Tibial nerve (tissue), 4 donors: Measurements from ENCODE around the gene KATNBL1. TPM values are rescaled to one million over a fixed set of nuclear protein-coding genes. Genes with fewer than 3 reads are reported as not detected.

Source experiments
- DNase-seq, 2 donors: peaks; one replicate each; pipeline ENCODE4 v3.0.0-alpha.2; 2019; ENCODE audit warnings: low spot score in 2 of 2
- H3K27ac ChIP-seq, 4 donors: fragments of 200-600 bp; sonication (generic) in 3 of 4; one replicate each; pipeline ENCODE4 v1.5.1; 2017 to 2019; ENCODE audit warnings: mild to moderate bottlenecking in 1 of 4
- H3K27me3 ChIP-seq, 2 donors: fragments of 200-600 bp; sonication (generic) in 1 of 2; one replicate each; pipeline versions ENCODE4 v1.5.1 to v1.6.0; 2017 to 2019
- H3K36me3 ChIP-seq, 3 donors: fragments of 200-600 bp; sonication (generic); one replicate each; pipeline ENCODE4 v1.5.1; 2018 to 2019
- H3K4me1 ChIP-seq, 4 donors: fragments of 200-600 bp; sonication (generic) in 3 of 4; one replicate each; pipeline ENCODE4 v1.5.1; 2017 to 2019
- H3K4me3 ChIP-seq, 4 donors: fragments of 200-600 bp; sonication (generic) in 3 of 4; one replicate each; pipeline ENCODE4 v1.5.1; 2017 to 2019; ENCODE audit warnings: mild to moderate bottlenecking in 1 of 4, moderate library complexity in 1 of 4
- H3K9me3 ChIP-seq, 4 donors: fragments of 200-600 bp; sonication (generic) in 3 of 4; one replicate each; pipeline ENCODE4 v1.5.1; 2017 to 2019
- EP300 ChIP-seq, 2 donors: sonication (generic); formaldehyde crosslinking; IDR thresholded peaks; one replicate each; pipeline ENCODE4 v1.6.1; 2017; ENCODE audit warnings: antibody characterized with exemption in 2 of 2, mild to moderate bottlenecking in 1 of 2
- POLR2A ChIP-seq, 2 donors: fragments of 450-650 bp; IDR thresholded peaks; one replicate each; pipeline ENCODE4 v1.6.1; 2017; ENCODE audit warnings: antibody characterized with exemption in 2 of 2, mild to moderate bottlenecking in 2 of 2, moderate library complexity in 2 of 2
- WGBS, 2 donors: methylation state at CpG; one replicate each; pipeline ENCODE4 v1.1.5; 2018; 5-methylcytosine and 5-hydroxymethylcytosine counted together
- total RNA-seq, 4 donors: library from RNA; depleted of rRNA; stranded (reverse); fragments of >200 nt; gene quantifications; one replicate each; pipeline ENCODE4 v1.1.0, GENCODE V29; 2016
- TF ChIP-seq, protein P1 (sequence below), 5 experiments: fragments of 200-600 bp in 3 of 5; fragments of 450-650 bp in 2 of 5; sonication (generic) in 3 of 5; IDR thresholded peaks; one replicate each; pipeline ENCODE4 v1.5.1; 2016 to 2019; ENCODE audit warnings: antibody characterized with exemption in 5 of 5, mild to moderate bottlenecking in 3 of 5, moderate library complexity in 2 of 5

The KATNBL1 gene
- total RNA-seq, 4 donors from 2014 or later: 81.4 to 104 (median 87.8) TPM

DNA sequence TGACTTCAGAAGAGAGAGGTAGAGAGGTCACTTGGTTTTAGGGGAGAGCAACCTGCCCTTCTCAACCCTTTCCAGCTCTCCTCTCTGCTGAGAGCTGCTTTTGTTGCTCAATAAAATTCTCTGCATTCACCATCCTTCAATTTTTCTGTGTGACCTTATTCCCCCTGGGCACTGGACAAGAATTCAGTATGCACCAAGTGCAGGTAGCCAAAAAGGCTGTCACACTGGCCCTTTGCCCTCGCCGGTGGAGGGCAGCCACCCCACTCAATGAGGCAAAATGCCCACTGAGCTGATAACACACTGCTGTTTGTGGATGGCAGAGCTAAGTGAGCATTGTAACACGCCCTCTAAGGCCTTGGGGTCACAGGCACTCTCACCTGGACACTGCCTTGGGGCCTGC, 95.2 kb downstream of the KATNBL1 start:
- TF ChIP-seq, protein P1, sequence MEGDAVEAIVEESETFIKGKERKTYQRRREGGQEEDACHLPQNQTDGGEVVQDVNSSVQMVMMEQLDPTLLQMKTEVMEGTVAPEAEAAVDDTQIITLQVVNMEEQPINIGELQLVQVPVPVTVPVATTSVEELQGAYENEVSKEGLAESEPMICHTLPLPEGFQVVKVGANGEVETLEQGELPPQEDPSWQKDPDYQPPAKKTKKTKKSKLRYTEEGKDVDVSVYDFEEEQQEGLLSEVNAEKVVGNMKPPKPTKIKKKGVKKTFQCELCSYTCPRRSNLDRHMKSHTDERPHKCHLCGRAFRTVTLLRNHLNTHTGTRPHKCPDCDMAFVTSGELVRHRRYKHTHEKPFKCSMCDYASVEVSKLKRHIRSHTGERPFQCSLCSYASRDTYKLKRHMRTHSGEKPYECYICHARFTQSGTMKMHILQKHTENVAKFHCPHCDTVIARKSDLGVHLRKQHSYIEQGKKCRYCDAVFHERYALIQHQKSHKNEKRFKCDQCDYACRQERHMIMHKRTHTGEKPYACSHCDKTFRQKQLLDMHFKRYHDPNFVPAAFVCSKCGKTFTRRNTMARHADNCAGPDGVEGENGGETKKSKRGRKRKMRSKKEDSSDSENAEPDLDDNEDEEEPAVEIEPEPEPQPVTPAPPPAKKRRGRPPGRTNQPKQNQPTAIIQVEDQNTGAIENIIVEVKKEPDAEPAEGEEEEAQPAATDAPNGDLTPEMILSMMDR (IDR thresholded peaks at IDR 0.05): no peak
- TF ChIP-seq POLR2A (IDR thresholded peaks at IDR 0.05): no peak
- TF ChIP-seq EP300 (IDR thresholded peaks at IDR 0.05): no peak
- peaks cover 0 to 11% (median 0%) of the 10 kb centered on the region in 4 donors for H3K4me1 ChIP-seq
- no peaks in the 10 kb centered on the region for H3K27me3 ChIP-seq
- no peaks in the 10 kb centered on the region for H3K9me3 ChIP-seq
- H3K4me3 ChIP-seq: no peak overlapping the region
- 70 to 73% methylated on average over 3 of the region's 3 CpGs for WGBS, 2 donors
- no peak for DNase-seq
- H3K27ac ChIP-seq: no peak overlapping the region
- H3K36me3 ChIP-seq: no peaks in the 10 kb centered on the region

DNA sequence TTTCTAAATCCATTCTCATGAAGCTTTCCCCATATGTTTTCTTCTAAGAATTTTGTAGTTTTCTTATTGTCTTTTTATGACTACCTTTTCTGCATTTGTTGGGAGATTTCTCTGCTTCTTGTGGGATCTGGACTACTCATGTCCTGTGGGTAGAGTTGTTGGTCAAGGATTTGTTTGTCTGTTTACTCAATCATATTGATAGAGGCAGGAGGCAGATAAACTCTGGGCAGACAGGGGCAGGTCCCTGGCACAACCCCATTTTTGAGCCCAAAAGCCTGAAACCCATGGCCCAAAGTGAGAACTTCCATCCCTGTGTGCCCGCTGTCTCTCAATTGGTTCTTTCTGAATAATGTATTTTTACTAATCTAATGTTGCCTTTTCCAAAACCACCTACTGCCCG, 95.7 kb downstream of the KATNBL1 start:
- no peaks in the 10 kb centered on the region for H3K9me3 ChIP-seq
- H3K27ac ChIP-seq: no peak overlapping the region
- H3K4me1 ChIP-seq: peaks cover 0 to 11% (median 0%) of the 10 kb centered on the region in 4 donors
- H3K36me3 ChIP-seq: no peaks in the 10 kb centered on the region
- no peak for TF ChIP-seq POLR2A (IDR thresholded peaks at IDR 0.05)
- TF ChIP-seq, protein P1 (IDR thresholded peaks at IDR 0.05): no peak
- no peak for TF ChIP-seq EP300 (IDR thresholded peaks at IDR 0.05)
- DNase-seq: no peak
- WGBS, 2 donors: 47 to 50% methylated on average over 2 of the region's 2 CpGs
- no peak overlapping the region for H3K4me3 ChIP-seq
- no peaks in the 10 kb centered on the region for H3K27me3 ChIP-seq

DNA sequence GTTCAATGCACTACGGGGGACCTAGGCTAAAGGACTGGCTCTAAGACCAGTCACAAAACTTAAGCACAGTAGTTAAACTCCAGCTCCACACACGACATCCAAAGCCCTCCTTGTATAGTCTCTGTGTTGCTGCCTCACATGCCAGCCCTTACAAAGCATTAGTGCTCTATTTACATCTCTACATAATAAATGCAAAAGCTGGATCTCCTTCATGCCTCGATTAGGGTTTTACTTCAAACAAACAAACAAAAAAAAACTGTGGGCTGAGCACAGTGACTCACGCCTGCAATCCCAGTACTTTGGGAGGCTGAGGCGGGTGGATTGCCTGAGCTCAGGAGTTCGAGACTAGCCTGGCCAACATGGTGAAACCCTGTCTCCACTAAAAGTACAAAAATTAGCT, 98.4 kb downstream of the KATNBL1 start:
- DNase-seq: no peak
- WGBS, 2 donors: 60 to 63% methylated on average over 6 of the region's 6 CpGs
- Histone ChIP-seq H3K36me3 (no peaks in the 10 kb centered on the region), H3K4me3 (no peak overlapping the region), H3K27ac (no peak overlapping the region), H3K27me3 (no peaks in the 10 kb centered on the region), H3K9me3 (no peaks in the 10 kb centered on the region), H3K4me1 (peaks cover 0 to 10% (median 0%) of the 10 kb centered on the region in 4 donors)
- TF ChIP-seq, protein P1 (IDR thresholded peaks at IDR 0.05): no peak
- TF ChIP-seq EP300 (IDR thresholded peaks at IDR 0.05) (no peak), POLR2A (IDR thresholded peaks at IDR 0.05) (no peak)

DNA sequence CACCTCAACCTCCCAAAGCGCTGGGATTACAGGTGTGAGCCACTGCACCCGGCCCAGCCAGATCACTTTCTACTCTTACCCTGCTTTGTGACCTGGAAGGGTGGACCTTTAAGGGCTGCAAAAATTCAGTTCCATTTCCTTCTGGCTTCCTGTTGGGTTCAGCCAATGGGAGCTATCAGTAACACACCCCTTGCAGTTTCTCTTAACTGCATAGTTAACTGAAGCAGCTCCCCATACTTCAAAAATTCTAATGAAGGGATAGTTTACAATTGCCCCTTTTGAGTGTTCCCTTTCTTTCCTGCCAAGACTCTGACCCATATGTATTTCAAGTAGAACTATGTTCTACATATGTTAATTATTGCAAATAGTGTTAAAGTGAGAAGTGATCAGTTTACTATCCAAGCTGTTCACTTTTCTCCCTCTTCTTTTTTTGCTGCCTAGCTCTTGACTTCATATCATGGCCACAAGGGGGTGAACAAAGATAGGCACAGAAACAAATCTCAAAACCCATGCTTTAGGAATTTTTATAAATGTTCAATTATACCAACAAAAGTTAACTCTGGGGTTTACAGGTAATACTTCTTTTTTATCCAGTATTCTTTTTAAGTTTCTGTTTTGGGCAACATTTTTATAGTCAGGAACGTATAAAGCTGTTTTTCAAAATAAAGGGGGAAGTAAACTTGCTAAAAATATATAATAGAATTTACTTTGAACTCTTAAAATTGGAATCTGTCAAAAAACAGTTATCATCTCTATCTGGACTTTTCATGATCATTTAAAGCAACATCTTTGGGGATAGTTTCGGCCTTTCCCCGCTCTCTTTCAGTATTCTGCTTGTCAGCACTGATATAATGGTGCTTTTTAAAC, 99.9 kb downstream of the KATNBL1 start:
- WGBS, 2 donors: 67 to 68% methylated on average over 5 of the region's 5 CpGs
- peaks cover 0 to 3% (median 0%) of the 10 kb centered on the region in 4 donors for H3K4me1 ChIP-seq
- no peak overlapping the region for H3K27ac ChIP-seq
- DNase-seq: no peak
- peaks cover 0 to under 1% (median 0%) of the 10 kb centered on the region in 3 donors for H3K36me3 ChIP-seq
- TF ChIP-seq, protein P1 (IDR thresholded peaks at IDR 0.05): peak; percentile 26 to 58 (median 49)
- TF ChIP-seq EP300 (IDR thresholded peaks at IDR 0.05): no peak
- TF ChIP-seq POLR2A (IDR thresholded peaks at IDR 0.05): no peak
- no peak overlapping the region for H3K4me3 ChIP-seq
- H3K9me3 ChIP-seq: no peaks in the 10 kb centered on the region
- H3K27me3 ChIP-seq: no peaks in the 10 kb centered on the region

DNA sequence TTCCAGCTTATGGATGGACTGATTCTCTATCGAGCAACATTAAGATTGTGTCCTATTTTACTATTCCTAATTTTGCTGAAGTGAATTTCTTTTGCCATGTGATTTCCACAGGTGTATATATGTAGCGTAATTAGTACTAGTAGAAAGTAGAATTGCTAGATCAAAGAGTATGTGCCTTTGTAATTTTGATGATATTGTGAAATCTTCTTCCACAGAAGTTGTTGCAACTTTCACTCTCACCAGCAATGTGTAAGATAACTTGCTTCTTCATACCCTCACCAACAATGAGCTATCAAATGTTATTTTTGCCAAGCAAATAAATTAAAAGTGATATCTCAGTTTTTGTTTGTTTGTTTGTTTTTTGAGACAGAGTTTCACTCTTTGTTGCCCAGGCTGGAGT, 102.6 kb downstream of the KATNBL1 start:
- TF ChIP-seq POLR2A (IDR thresholded peaks at IDR 0.05) (no peak), EP300 (IDR thresholded peaks at IDR 0.05) (no peak)
- TF ChIP-seq, protein P1 (IDR thresholded peaks at IDR 0.05): no peak
- 91 to 94% methylated on average over 2 of the region's 2 CpGs for WGBS, 2 donors
- Histone ChIP-seq H3K27ac (no peak overlapping the region), H3K4me3 (no peak overlapping the region), H3K4me1 (peaks cover 0 to 12% (median 6%) of the 10 kb centered on the region in 4 donors), H3K27me3 (no peaks in the 10 kb centered on the region), H3K9me3 (no peaks in the 10 kb centered on the region), H3K36me3 (peaks cover 0 to 5% (median 0%) of the 10 kb centered on the region in 3 donors)
- no peak for DNase-seq
